DND-41 (cell line): ENCODE data around the gene LRRC3.

Experiments
- EZH2 ChIP-seq: IDR thresholded peaks from 3 replicates; pipeline ENCODE4 v1.6.1; 2012; ENCODE audit warnings: borderline replicate concordance, low read depth, mild to moderate bottlenecking, moderate library complexity, low read length, inconsistent platforms; ENCODE audit not compliant: severe bottlenecking
- TF ChIP-seq, protein P1 (sequence below): IDR thresholded peaks from 2 replicates; pipeline ENCODE4 v1.5.1; 2012; ENCODE audit warnings: borderline replicate concordance, low read length, moderate library complexity, mild to moderate bottlenecking; ENCODE audit not compliant: poor library complexity, severe bottlenecking; ENCODE audit errors: extremely low read depth

DNA sequence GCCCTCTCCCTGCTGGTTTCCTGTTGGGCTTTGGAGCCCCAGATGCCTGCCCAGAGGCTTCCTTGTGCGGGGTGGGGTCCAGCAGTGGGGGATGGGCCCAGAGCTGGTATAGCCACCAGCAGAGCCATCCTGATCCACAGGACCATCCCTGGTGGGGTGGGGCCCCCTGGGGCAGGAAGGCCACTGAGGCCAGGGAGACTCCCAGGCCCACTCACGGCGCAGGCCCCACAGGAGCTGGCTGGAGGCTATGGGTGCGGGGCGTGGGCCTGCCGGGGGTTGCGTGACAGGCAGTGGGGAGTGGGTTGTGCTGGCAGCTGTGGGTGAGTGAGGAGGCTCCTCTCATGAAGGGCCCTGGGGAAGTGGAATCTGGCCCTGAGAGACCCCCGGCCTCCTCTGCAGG lies 5.7 kb downstream of the LRRC3 start:
- TF ChIP-seq, protein P1, sequence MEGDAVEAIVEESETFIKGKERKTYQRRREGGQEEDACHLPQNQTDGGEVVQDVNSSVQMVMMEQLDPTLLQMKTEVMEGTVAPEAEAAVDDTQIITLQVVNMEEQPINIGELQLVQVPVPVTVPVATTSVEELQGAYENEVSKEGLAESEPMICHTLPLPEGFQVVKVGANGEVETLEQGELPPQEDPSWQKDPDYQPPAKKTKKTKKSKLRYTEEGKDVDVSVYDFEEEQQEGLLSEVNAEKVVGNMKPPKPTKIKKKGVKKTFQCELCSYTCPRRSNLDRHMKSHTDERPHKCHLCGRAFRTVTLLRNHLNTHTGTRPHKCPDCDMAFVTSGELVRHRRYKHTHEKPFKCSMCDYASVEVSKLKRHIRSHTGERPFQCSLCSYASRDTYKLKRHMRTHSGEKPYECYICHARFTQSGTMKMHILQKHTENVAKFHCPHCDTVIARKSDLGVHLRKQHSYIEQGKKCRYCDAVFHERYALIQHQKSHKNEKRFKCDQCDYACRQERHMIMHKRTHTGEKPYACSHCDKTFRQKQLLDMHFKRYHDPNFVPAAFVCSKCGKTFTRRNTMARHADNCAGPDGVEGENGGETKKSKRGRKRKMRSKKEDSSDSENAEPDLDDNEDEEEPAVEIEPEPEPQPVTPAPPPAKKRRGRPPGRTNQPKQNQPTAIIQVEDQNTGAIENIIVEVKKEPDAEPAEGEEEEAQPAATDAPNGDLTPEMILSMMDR, result no peak
- no peak for TF ChIP-seq EZH2
